Vagina (tissue), 2 donors: ENCODE data around the gene TULP4.

Source experiments
- CTCF ChIP-seq, 3 experiments: fragments of 450-650 bp in 2 of 3; fragments of 200-600 bp in 1 of 3; sonication (generic) in 1 of 3; IDR thresholded peaks; one replicate each; pipeline ENCODE4 v1.5.1; 2017 to 2019; ENCODE audit warnings: antibody characterized with exemption in 3 of 3, mild to moderate bottlenecking in 2 of 3, moderate library complexity in 2 of 3
- POLR2A ChIP-seq, 2 donors: fragments of 450-650 bp; IDR thresholded peaks; one replicate each; pipeline ENCODE4 v1.6.1; 2017; ENCODE audit warnings: antibody characterized with exemption in 2 of 2, mild to moderate bottlenecking in 2 of 2, moderate library complexity in 2 of 2
- POLR2AphosphoS5 ChIP-seq, 2 donors: sonication (generic); formaldehyde crosslinking; IDR thresholded peaks; one replicate each; pipeline ENCODE4 v1.9.0; 2017; ENCODE audit warnings: antibody characterized with exemption in 2 of 2, mild to moderate bottlenecking in 2 of 2, low read depth in 1 of 2; ENCODE audit not compliant: insufficient read depth in 1 of 2

GRCh38 chr6:158417760-158418098, 105.5 kb downstream of the TULP4 start:
- TF ChIP-seq POLR2A (IDR thresholded peaks at IDR 0.05) (no peak), POLR2AphosphoS5 (IDR thresholded peaks at IDR 0.05; ENCODE audit: insufficient read depth in 1 of 2, low read depth in 1 of 2) (no peak), CTCF (IDR thresholded peaks at IDR 0.05) (no peak)
